Jurkat, Clone E6-1 (cell line): ENCODE measurements around the gene MVB12B.

Experiments
- DNase-seq: peaks from one replicate; pipeline ENCODE4 v3.0.0-alpha.2; 2011; ENCODE audit warnings: low read depth, low spot score
- H3K4me3 ChIP-seq: 2 replicates; pipeline ENCODE4 v1.5.1; 2011; ENCODE audit warnings: mild to moderate bottlenecking, low read length, control low read depth, moderate library complexity

Gene MVB12B

GRCh38 chr9:126376311-126377175 lies 49.9 kb downstream of the MVB12B start:
- no peak for DNase-seq
- H3K4me3 ChIP-seq, result no peak overlapping the region

DNA sequence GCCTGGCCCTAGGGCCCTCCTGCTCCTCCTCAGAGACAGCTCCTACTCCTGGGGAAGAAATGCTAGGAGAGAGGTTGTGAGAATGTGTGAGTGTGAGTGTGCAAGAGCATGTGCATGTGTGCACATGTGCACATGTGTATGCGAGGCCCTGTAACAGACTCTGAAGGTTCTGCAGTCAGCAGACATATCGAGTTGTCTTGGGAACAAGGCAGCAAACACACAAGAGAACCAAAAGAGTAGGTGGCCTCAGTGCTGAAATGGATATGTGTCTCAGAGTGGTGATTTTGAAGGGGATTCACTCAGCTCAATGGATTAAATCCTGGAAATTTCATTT lies 50.5 kb downstream of the MVB12B start:
- DNase-seq, result no peak
- no peak overlapping the region for H3K4me3 ChIP-seq

DNA sequence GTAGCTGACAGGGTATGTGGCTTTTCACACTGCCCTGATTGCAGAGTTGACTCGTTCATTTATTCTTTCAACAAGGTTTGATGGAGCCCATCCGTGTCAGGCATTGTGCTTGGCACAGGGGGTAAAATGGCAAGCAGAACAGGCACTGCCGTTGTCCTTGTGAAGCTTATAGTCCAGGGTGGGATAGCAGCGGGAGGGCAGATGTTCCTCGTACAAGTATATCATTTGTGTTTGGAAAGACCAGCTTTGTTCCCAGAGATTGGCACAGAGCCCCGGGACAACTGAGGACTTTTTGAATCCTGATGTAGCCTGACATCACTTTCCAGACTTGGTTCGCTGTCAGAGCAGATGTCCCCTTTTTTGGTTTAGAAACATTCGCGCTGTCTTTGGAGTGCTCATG lies 50.9 kb downstream of the MVB12B start:
- H3K4me3 ChIP-seq, result no peak overlapping the region
- no peak for DNase-seq

DNA sequence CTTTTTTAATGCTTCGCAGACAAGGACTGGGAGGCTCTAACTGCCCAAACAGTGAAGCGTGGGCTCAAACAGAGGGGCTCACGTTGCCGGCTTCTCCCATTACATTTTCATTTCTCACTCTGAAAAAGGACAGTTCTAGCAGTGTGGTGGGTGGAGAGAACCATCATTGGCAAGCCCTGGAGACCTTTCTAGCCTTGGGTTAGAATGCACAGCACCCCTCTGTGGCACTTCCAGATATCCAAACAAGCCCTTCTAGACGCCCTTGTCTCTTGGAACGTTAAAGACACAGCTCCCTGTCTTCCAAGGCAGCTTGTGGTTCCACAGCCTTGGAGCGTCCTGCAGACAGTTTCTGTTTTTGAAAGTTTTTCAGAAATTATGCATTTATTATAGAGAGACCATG lies 52.1 kb downstream of the MVB12B start:
- no peak for DNase-seq
- no peak overlapping the region for H3K4me3 ChIP-seq

DNA sequence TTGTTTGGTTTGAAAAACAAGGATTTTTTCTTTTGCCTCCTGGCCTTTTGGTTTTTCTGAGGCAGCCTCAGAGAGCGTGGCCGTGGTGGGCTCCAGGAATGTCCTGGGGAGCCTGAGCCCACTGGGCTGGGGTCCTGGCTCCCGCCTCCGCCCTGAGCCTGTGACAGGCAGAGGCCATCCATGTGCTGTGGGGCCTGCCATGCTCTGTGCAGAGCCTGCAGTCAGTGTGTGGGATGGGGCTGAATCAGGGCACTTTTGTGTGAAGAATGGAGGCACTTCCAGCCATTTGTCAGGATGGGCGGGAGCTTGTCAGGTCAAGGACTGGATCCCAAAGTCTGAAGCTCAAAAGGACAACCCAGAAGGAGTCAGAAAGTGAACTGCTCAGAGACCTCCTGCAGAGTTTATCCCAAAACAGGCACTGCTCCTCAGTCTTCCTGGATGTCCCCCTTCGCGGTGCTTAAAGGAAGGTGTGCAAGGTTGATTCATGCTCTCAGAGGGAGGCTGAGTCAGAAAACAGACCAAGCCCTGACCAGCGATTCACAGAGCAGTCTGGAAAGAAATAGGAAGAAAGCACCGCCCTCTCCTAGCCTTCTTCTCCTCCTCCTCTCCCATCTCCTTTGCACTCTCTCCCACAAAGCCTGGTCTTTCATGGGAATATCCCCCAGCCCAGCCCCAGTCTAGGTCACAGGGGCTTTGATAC lies 53.2 kb downstream of the MVB12B start:
- no peak for DNase-seq

DNA sequence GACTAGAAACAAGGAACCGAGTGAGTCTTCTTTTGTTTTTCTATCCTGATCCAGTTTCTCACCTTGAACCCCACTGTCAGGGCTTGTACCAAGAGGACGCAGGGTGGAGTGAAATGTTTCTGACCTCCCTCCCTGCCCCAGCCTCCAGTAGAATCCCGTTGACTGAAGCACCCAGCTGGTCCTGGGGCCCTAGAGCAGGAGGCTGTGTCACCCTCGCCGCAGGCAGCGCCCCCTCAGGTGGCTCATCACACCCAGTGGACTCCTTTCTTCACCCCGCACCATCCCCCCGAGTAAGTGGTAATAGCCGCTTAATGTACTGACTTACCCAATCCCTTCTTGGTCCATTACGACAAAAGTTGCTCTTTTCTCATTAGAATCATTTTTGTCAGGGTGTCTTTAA lies 53.8 kb downstream of the MVB12B start:
- no peak for DNase-seq
- H3K4me3 ChIP-seq, result no peak overlapping the region

More for the DNA sequence above, 53.2 kb downstream of the MVB12B start:
- H3K4me3 ChIP-seq, result no peak overlapping the region

DNA sequence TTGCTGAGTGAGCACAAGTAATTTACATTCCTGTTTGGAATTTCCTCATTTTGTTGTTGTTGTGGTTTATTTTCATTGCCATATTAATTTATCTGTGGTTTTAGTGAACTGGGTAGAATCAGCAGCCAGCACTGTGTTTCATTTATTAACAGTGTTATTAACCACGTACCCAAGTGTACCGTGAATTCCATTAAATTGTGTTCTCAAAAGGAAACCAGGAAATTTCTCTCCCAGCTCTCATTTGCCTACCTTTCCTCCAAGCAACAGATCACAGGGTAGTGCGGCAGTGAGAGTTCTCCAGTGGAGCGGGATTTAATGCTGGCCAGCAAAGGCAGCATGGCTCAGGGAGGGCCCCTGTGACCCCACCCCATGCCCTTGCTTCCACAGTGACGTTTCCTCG lies 54.6 kb downstream of the MVB12B start:
- H3K4me3 ChIP-seq, result no peak overlapping the region
- no peak for DNase-seq

- no peak overlapping the region for H3K4me3 ChIP-seq
- no peak for DNase-seq
Measured at GRCh38 chr9:126383406-126384046, 56.9 kb downstream of the MVB12B start.

GRCh38 chr9:126384926-126385325 lies 58.3 kb downstream of the MVB12B start:
- no peak for DNase-seq
- no peak overlapping the region for H3K4me3 ChIP-seq

DNA sequence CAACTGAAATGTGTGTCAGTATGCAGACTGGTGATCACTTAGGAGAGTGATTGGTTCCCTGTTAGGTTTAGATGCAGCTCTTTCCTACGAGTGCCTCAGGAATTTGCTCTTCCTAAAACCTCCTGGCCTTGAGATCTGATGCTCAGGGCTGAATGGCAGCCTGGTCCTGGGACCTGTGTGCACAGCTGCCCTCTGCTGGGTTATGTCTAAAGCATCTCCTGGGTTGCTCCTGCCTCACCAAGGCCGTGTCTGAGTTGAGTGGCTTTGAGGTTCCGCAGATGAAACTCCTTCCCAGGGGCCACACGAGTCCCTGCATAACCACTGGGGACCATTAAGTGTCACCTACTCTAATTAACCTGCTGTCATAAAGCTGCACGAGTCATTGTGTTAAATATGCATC lies 59.5 kb downstream of the MVB12B start:
- no peak overlapping the region for H3K4me3 ChIP-seq
- no peak for DNase-seq

GRCh38 chr9:126386776-126387175 lies 60.1 kb downstream of the MVB12B start:
- no peak overlapping the region for H3K4me3 ChIP-seq
- no peak for DNase-seq

- H3K4me3 ChIP-seq, result no peak overlapping the region
- DNase-seq, result no peak
Measured at GRCh38 chr9:126388964-126389708, 62.5 kb downstream of the MVB12B start.

DNA sequence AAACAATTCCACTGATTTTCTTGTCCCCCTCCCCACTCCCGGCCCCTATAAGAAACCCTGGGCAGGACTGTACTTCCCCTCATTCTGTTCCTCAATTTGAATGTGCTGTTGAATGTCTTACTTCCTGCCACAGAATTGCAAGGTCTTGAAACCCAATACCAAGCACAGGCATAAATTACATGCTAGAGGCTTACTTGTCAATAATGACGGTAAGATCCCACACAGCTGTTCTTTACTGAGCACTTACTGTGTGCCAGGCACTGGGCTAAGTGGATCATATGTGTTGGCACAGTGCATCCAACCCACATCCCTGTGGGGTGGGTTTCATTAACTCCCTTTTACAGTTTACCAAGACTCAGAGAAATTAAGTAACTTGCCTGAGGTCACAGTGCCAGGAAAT lies 63.4 kb downstream of the MVB12B start:
- no peak for DNase-seq
- no peak overlapping the region for H3K4me3 ChIP-seq

DNA sequence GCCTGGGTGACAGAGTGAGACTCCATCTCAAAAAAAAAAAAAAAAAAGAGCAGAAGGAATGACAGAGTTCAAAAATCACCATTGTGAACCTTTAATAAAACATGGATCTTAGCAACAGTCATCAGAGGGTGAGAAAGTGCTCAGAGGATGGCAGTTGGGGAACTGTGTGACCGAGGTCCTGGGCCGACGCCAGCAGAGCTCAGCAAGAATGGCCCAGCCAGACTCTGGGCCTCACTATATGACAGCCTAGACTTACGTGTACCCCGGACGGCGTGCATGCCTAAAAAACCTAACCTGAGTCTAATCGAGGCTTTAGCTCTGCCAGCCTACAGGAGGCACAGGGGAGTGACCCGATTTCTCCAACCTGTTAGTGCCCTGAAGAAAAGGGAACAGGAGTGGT lies 64.3 kb downstream of the MVB12B start:
- no peak for DNase-seq
- no peak overlapping the region for H3K4me3 ChIP-seq

DNA sequence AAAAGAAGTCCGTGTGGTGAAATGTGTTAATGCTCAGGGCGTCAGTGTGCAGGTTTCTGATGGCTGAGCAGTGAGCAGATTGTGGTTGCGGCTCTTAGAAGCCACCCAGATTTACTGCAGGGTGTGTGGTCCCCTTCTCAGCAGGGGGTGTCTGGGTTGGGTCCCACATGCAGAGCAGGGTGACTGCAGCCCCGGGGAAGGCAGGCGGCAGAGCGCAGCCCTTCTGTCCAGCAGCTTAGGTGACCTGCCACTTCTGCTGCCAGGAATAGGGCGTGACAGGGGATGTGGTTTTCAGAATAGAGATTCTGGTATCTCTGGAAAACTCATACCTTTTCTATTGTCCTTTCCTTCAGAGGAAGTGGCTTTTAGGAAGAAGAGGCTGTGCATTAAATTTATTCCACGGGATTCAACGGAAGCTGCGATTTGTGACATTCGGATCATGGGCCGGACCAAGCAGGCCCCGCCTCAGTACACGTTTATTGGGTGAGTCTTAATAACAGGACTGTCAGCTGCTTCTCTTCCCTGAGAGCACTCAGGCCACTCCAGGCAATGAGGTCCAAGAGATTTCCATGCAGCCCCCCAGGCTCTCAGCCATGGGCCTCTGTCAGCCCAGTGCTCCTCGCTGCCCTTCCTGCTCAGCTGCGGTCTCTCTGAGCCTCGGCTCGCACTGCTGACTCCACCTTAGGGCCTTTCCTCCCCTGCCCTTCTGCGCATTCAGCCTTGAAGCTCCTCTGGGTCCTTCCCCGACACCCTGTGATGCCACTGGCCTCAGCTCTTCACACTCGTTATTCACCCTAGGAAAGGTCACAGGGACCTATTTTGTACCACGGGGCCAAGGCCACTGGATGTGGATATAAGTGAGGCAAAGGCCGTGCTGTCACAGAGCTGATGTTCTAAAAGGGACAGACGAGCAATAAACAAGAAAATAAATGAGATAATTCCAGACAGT lies 65.4 kb downstream of the MVB12B start:
- no peak for DNase-seq
- no peak overlapping the region for H3K4me3 ChIP-seq

DNA sequence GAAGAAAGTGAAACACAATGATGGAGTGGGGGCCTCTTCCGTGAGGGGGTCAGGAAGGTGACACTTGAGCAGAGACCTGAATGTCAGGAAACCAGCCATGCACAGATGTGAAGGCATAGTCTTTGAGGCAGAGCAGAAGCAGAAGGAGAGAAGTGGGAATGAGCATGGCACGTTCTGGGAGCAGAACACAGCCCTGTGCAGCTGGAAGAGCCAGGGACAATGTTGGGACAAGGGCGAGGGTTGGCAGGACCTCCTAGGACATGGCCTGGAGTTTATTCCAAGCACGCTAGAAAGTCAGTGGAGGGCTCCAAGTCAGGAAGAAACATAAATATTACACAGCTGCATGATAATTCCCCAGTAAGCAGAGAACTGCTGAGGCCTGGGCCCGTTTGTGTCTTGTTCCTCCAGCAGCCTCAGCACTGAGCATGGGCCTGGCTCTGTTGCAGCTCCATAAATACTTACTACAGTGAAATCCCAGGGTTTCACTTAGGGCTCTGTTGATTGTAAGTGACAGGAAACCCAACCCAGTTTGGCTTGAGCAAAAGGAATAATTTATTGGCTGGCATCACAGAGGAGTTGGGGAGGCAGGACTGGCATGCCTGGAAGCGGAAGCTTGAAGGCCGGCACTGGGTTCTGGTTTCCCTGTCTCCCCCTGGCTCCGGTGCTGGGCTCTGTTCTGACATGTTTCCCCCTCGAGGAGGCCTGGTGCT lies 66.2 kb downstream of the MVB12B start:
- no peak overlapping the region for H3K4me3 ChIP-seq
- DNase-seq, result no peak

- no peak for DNase-seq
- no peak overlapping the region for H3K4me3 ChIP-seq
Measured at GRCh38 chr9:126393876-126394275, 67.2 kb downstream of the MVB12B start.

- no peak for DNase-seq
- H3K4me3 ChIP-seq, result no peak overlapping the region
Measured at GRCh38 chr9:126394802-126395201, 68.2 kb downstream of the MVB12B start.
